Kidney capillary endothelial cell (primary cell): ENCODE data around the gene CTTNBP2NL.
"Not testable (repeated sequence)": the region's sequence is repeated elsewhere in the genome, so short reads cannot be mapped to it uniquely, and the experiment has no call there.

Source experiments
- DNase-seq: peaks from one replicate; pipeline ENCODE4 v3.0.0-alpha.2; 2018; ENCODE audit warnings: low spot score

The CTTNBP2NL gene

GRCh38 chr1:112423666-112424065 lies 27.7 kb downstream of the CTTNBP2NL start:
- DNase-seq = not testable (repeated sequence)

- DNase-seq = no peak
Observed at GRCh38 chr1:112429749-112430148, 33.7 kb downstream of the CTTNBP2NL start.

GRCh38 chr1:112431038-112431437 lies 35.0 kb downstream of the CTTNBP2NL start:
- no peak for DNase-seq

- DNase-seq = no peak
Observed at GRCh38 chr1:112435448-112435847, 39.4 kb downstream of the CTTNBP2NL start.

- DNase-seq = no peak
Observed at GRCh38 chr1:112436384-112437156, 40.6 kb downstream of the CTTNBP2NL start.

DNA sequence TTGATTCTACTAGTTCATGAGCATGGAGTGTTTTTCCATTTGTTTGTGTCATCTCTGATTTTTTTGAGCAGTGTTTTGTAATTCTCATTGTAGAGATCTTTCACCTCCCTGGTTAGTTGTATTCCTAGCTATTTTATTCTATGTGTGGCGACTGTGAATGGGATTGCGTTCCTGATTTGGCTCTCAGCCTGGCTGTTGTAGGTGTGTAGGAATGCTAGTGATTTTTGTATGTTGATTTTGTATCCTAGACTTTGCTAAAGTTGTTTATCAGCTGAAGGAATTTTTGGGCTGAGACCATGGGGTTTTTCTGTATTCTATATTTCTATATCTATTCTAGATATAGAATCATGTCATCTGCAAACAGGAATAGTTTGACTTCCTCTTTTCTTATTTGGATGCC lies 42.1 kb downstream of the CTTNBP2NL start:
- not testable (repeated sequence) for DNase-seq

DNA sequence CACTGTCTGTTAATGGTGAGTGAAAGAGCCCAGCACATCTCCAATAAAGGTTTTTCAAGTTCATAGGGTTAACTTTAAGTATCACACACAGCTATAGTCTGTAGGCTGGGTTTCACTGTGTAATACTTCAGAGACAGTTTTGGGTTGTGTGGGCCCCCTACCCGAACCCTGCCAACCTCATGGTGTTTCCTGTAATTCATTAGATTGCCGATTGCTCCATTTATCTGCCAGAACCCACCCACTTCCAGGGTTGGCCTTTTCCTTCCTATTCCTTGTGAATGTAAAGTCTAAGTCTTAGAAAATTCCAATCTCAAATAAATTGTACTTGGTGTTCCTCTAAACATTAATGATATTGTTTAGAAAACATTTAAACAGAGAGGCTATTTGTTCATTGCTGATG lies 43.6 kb downstream of the CTTNBP2NL start:
- no peak for DNase-seq

- DNase-seq = no peak
Observed at GRCh38 chr1:112440574-112440973, 44.6 kb downstream of the CTTNBP2NL start.

GRCh38 chr1:112444269-112444668 lies 48.3 kb downstream of the CTTNBP2NL start:
- no peak for DNase-seq

DNA sequence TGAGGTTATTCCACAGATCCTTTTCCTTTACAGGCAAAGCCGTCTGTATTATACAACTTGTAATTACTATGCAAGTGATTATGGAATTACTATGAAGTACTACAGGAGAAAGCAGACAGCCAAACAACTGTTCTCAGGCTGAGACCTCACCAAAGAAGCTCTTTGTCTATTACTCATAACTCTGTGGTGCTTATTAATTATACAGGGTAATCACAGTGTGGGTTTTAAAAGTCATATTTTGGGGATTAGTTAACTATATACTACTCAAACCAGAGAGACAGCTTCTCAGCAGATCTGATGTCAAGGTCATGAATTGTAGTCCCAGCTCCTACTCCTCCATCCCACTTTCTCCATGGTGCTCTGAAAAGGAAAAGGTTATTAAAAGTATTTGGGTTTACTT lies 49.6 kb downstream of the CTTNBP2NL start:
- DNase-seq = no peak

DNA sequence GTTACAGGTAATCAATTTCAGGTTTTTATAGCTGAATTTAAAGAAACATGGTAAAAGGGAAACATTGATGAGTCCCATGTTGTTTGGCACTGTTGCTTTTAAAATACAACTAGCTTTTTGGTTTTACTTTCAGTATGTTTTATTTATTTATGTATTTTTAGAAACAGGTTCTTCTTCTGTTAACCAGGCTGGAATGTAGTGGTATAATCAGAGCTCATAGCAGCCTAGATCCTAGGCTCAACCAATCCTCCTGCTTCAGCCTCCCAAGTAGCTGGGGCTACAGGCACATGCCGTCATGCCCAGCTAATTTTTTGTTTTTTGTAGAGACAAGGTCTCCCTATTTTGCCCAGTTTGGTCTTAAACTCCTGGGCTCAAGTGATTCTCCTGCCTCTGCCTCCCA lies 50.4 kb downstream of the CTTNBP2NL start:
- no peak for DNase-seq

DNA sequence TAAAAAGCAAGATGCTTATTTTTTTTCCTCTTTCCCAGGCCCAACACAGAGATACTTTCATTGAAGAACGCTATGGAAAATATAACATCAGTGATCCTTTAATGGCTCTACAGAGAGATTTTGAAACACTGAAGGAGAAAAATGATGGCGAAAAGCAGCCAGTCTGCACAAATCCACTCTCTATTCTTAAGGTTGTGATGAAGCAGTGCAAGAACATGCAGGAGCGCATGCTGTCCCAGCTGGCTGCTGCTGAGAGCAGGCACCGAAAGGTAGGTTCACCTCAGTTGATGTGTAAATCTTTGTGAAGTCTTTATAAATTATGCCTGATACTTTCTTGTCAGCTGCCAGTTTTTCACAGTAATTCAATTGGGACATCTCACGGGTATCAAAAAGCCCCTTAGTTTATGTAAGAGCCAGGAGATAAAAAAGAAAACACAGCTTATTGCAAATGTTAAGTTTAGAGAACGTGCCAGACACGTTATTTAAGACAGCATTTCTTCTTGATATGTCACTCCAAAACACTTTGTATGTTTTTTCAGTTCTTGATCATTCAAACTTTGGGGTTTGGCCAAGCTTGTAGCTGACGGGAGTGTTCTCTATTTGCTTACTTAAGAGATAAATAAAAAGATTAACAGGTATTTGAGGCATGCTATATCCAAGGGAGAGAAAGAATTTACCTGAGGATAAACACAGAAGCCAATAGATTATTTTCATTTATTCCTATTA lies 53.1 kb downstream of the CTTNBP2NL start:
- DNase-seq = no peak

GRCh38 chr1:112449630-112449983 lies 53.6 kb downstream of the CTTNBP2NL start:
- no peak for DNase-seq

GRCh38 chr1:112450773-112451172 lies 54.8 kb downstream of the CTTNBP2NL start:
- no peak for DNase-seq

DNA sequence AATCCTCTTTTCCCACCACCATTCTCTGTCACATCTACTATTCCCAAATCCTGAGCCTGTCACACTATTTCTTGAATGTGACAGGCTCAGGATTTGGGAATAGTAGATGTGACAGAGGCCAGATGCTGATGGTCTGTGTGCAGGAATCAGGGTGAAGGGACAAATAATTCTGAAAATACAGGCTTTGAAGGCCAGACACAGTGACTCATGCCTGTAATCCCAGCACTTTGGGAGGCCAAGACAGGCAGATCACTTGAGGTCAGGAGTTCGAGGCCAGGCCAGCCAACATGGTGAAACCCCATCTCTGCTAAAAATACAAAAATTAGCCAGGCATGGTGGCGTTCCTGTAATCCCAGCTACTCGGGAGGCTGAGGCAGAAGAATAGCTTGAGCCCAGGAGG lies 55.3 kb downstream of the CTTNBP2NL start:
- not testable (repeated sequence) for DNase-seq

DNA sequence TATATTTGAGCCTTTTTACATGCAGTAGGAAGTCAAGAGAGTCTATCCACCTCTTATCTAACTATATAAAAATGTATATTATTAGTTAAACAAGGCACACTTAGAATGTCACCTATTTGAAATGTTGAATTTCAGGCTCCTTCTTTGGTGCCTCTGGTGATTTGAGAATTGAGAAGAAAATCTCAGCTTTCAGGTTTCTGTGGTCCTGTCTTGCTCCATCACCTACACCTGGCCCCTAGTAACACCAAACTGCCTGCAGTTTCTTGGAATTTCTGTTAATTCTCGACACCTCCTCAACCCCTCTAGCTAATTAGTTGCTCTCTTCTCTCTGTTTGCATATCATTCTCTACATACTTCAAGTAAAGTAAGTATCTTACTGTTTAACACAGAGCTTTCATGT lies 57.9 kb downstream of the CTTNBP2NL start:
- DNase-seq = no peak

DNA sequence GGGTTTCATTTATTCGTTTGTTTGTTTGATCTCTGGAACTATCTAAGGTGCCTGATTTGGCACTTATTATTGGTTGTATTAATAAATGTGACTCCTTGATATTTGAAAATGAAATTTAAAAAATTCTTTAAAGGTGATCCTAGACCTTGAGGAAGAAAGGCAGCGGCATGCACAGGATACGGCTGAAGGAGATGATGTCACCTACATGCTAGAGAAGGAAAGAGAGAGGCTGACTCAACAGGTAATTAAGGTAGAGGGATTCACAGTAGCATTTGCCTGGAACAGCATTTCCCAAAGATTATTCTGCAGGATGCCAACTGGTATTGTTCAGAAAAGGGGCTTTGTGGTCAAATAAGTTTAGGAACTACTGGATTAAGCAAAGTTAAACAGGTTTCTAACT lies 58.3 kb downstream of the CTTNBP2NL start:
- DNase-seq = no peak

DNA sequence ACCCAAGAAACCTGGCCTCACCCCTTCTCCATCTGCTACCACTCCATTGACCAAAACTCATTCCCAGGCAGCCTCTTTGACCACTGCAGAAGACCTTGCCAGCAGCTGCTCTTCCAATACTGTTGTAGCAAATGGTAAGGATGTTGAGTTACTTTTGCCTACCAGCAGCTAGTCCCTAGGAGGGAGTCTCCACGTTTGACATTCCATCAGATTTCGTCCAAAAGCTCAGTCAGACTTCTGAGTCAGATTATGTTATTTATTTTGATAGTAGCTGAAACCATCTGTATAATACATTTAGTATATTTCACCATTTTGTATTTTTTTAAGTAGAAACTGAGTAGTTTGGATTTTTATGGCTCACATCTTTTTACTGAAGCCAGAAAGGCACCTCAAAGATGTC lies 61.2 kb downstream of the CTTNBP2NL start:
- no peak for DNase-seq

- no peak for DNase-seq
Observed at GRCh38 chr1:112457955-112458354, 61.9 kb downstream of the CTTNBP2NL start.

- DNase-seq = no peak
Observed at GRCh38 chr1:112458756-112459155, 62.7 kb downstream of the CTTNBP2NL start.

DNA sequence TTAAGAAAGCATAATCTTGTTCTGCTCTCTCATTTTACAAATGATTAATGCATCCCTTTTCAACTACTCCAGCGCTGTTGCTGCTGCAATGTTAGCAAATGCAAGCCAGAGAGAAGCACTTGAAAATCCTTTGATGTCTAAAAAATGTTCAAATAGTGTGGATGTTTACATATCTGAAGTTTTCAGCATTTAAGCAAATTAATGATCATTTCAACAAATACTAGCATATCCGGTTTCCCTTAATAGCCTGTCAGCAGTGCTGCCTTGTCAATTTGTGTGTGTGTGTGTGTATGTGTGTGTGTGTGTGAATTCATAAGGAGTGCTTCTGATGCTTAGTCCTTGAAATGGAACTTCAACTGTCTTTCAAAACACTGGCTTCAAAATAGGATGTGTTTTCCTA lies 64.6 kb downstream of the CTTNBP2NL start:
- DNase-seq = no peak

DNA sequence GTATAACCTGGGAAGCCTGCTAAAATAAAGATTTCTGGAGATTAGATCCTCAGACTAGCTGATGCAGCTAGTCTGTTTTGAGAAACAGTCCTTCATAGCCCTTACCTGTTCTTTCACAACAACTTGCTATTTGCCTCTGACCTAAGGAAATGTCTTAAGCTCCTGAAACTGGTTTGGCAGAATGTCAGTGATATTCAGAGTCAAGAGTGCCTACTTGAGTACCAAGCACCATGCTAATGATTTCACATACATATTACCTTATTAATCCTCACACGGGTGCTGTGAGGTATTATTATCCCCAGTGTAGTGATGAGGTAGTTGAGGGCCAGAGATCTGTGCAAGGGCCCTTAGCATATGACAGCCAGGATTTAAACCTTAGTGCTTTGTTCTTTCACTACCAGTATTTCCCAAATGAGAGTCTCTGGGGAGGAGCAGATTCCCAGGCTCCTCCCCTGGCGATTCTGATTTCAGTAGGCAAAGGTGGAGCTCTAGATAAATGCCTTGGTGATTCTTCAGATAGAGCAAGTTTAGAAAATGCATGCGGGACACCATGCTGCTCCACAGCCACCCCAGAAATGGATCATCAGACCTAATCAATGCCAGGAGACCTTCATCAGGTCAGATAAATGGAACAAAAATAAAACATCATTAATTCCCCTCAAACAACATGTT lies 65.3 kb downstream of the CTTNBP2NL start:
- DNase-seq = no peak

- no peak for DNase-seq
Observed at GRCh38 chr1:112462953-112463279, 66.9 kb downstream of the CTTNBP2NL start.
